ENCODE measurements around the gene RASGRP4.
"Not testable (repeated sequence)": the region's sequence is repeated elsewhere in the genome, so short reads cannot be mapped to it uniquely, and the experiment has no call there.

The RASGRP4 gene

DNA sequence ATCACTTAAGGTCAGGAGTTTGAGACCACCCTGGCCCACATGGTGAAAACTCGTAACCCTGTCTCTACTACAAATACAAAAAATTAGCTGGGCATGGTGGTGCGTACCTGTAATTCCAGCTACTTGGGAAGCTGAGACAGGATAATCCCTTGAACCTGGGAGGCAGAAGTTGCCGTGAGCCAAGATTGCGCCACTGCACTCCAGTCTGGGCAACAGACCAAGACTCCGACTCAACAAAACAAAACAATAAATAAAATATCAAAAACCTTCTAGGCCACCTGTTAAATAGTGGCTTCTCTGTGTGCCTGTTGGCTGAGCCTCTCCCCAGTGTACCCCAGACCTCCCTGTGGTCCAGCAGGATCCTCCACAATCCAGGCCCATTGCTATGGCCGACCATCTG is 54.9 kb downstream of the RASGRP4 start:
- no peak for DNase-seq (ENCODE audit: low read depth in 2 of 2)

DNA sequence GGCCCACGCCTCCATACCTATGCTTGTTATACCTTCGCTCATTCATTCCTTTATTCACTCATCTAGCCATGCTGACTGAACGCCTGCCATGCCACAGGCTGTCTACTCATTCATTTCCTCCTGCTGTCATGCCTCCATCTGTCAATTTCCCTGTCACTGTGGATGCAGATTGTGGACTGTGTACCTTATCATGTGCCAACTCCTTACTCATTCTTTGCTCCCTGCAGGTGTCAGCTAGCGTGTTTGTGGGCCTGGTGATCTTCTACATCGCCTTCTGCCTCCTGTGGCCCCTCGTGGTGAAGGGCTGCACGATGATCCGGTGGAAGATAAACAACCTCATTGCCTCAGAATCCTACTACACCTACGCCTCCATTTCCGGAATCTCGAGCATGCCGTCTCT is 55.7 kb downstream of the RASGRP4 start:
- DNase-seq (ENCODE audit: low read depth in 2 of 2): no peak

DNA sequence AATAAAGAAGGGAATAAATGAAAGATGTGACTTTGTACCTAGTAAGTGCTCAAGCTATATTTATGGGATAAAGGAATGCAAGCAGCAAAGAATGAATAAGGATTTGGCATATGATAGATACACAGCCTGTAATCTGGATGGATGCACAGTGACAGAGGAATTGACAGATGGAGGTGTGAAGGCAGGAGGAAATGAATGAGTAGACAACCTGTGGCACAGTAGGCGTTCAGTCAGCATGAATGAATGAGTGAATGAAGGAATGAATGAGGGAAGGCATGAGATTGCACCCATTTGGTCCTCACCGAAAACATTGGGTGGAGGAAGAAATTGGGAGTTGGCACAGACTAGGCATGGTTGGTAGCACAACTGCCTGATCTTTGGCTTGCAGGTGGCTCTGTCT is 56.4 kb downstream of the RASGRP4 start:
- no peak for DNase-seq (ENCODE audit: low read depth in 2 of 2)

DNA sequence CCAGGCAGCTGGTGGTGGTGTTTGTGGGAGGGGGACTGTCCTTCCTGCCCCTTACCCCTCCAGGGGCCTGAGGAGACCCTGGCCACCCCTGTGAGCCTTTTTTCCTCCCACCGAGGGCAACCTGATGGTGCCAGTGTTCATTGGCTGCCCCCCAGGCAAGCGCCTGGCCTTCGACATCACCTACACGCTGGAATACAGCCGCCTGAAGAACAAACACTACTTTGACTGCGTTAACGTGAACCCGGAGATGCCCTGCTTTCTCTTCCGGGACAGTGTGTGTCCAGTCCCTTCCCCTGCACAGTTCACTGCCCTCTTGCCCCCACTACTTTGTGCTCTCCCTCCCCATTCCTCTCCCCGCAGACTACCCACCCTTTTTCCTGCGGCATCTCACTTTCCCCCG is 59.0 kb downstream of the RASGRP4 start:
- no peak for DNase-seq (ENCODE audit: low read depth in 2 of 2)

DNA sequence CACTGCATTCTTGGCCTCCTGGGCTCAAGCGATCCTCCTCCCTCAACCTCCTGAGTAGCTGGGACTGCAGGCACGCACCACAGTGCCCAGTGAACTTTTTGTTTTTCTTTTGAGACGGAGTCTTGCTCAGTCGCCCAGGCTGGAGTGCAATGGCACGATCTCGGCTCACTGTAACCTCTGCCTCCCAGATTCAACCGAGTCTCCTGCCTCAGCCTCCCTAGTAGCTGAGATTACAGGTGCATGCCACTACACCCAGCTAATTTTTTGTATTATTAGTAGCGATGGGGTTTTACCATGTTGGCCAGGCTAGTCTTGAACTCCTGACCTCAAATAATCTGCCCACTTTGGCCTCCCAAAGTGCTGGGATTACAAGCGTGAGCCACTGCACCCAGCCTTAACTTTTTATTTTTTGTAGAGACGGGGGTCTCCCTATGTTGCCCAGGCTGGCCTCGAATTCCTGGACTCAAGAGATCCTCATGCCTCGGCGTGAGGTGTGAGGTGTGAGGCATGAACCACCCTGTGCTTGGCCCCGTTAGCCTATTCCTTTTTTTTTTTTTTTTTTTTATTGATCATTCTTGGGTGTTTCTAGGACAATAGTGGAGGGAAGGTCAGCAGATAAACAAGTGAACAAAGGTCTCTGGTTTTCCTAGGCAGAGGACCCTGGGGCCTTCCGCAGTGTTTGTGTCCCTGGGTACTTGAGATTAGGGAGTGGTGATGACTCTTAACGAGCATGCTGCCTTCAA is 62.9 kb downstream of the RASGRP4 start:
- not testable (repeated sequence) for DNase-seq (ENCODE audit: low read depth in 2 of 2)

DNA sequence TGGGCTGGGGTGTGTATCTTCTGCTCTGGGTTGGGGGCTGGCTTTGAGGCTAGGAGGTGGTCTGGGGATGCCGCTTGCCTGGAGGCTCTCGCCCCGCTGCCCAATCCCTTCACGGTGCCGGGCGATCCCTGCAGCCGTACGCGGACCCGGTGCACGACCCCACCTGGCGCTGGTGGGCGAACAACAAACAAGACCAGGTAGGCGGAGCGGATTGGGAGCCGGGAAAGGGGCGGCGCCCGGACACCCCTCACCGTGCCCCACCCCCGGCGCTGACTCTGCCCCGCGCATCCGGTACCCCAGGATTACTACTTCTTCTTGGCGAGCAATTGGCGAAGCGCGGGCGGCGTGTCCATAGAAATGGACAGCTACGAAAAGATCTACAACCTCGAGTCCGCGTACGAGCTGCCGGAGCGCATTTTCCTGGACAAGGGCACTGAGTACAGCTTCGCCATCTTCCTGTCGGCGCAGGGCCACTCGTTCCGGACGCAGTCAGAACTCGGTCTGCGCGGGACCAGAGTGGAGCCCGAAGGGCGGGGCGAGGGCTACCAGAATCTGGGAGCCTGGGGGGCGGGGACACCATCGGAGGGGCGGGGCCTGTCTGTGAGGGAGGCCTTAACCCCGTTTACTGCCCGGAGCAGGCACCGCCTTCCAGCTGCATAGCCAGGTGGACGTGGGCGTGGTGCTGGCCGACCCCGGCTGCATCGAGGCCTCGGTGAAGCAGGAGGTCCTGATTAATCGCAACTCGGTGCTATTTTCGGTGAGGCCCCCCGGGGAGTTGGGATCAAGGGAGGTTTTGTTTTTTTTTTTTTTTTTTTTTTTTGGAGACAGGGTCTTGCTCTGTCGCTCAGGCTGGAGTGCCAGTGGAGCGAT is 63.7 kb downstream of the RASGRP4 start:
- no peak for DNase-seq (ENCODE audit: low read depth in 2 of 2)

DNA sequence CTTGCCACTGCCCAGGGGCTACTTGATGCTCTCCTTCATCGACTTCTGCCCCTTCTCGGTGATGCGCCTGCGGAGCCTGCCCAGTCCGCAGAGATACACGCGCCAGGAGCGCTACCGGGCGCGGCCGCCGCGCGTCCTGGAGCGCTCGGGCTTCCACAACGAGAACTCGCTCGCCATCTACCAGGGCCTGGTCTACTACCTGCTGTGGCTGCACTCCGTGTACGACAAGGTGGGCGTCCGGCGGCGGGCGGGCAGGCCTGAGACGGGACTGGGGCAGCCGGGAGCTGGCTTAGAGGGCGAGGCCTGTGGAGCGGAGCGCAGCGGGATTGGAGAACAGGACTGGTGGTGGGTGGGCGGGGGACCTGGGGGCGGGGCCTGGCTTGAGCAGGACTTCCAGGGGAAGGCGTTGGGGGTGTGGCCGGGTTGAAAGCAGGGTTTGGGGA is 64.4 kb downstream of the RASGRP4 start:
- no peak for DNase-seq (ENCODE audit: low read depth in 2 of 2)

DNA sequence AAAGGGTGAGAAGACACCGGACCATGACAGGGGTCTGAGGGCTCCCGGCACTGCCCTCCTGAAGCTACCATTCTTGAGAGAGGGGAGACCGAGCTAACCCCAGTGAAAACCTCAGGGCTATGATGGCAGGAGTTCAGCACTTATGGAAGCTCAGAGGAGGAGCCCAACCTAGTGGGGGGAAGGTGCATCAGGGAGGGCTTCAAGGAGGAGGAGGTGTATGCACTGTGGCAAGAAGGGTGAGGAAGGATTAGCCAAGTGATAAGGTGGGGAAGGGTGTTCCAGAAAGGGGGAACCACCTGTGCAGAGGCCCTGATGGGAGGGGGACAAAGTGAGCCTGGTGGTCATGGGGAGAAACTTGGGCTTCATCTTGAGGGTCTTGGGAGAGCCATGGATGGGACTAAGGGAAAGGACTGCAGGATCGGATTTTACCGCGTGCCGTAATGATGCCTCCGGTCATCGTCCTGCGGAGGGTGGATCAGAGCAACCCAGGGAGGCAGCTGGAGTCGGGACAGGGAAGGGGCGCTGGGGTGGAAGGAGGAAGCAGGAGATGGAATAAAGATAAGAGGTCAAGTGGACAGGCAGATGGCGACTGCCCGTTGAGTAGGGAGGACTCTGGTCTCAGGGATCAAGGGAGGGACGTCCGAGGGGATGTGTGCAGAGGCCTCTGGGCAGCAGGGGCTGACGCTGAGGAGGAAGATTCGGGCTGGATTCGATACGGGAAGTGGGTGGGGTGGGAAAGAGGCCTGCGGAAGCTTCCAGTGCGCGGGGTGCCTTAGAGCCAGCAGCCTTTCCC is 65.0 kb downstream of the RASGRP4 start:
- DNase-seq (ENCODE audit: low read depth in 2 of 2): no peak

DNA sequence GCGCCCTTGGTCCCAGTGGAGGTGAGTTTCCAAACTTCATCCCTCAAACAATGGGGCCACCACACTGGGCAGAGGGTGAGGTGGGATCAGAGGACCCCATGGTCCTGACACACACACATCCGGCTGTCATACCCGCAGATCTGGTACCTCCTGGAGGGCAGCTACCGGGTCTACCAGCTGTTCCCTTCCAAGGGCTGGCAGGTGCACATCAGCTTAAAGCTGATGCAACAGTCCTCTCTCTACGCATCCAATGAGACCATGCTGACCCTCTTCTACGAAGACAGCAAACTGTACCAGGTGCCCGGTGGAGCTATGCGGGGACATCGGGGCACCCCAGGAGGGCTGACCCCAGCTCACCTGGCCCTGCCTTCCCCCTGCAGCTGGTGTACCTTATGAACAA is 65.7 kb downstream of the RASGRP4 start:
- DNase-seq (ENCODE audit: low read depth in 2 of 2): no peak

DNA sequence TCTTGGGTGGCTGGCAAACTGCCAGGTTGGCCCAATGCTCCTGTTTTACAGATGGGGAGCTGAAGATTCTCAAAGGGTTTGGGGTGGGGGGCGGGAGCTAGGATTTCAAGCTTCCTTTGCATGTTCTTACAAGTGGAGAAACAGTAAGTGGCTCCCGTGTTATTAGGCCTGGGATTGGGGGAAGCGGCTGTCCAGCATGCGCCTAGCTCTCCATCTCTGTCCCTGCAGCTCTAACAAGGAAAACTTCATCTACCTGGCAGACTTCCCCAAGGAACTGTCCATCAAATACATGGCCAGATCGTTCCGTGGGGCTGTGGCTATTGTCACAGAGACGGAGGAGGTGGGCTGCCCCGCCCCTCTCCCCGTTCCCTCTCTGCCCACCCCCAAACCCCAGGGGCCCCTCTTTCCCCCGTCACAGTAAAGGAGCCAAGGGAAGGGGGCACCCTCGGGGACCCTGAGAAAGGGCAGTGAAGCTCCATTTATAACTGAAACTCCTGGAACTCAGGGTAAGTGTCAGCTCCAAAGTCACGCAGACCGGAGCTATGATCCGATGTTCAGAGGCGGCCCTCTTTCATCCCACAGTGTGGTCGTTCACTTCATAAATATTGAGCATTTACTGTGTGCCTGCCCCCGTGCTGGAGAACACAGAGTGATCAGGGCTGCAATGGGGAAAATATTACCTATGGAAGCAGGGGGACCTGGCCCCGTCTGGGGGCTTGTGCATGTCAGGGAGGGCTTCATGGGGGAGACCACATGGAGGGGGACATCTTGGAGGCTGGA is 66.6 kb downstream of the RASGRP4 start:
- DNase-seq (ENCODE audit: low read depth in 2 of 2): no peak

All from fibroblast of skin of left quadriceps (primary cell).